ENCODE data around the gene CDADC1. TPM values are rescaled to one million over a fixed set of nuclear protein-coding genes. Genes with fewer than 3 reads are reported as not detected.
"Not testable (repeated sequence)": the region's sequence is repeated elsewhere in the genome, so short reads cannot be mapped to it uniquely, and the experiment has no call there.

Gene CDADC1
- total RNA-seq, 2 experiments from 2014 or later, result 9.1 to 11.3 TPM

DNA sequence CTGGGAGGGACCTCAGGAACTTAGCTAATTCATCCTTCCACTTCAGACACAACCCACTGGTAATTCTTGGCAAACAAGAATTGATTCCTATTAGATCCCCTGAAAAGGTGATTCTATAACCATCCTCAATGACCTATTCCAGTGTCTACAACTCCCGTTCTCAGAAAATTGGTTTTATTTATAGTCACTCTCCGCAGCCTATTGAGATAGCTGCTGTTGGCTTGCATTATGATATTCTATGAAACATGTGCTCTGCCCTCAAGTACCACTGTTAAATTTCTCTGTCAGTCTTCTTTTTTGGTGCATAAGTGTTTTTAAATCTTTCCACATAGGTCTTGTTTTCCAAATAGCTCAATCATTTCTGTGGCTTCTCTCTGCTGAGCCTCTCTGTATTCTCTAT is 75.0 kb downstream of the CDADC1 start:
- Mint-ChIP-seq H3K27me3 (no peaks in the 10 kb centered on the region), H3K9me3 (no peaks in the 10 kb centered on the region), H3K4me3 (no peak overlapping the region), H3K4me1 (ENCODE audit: low read depth) (peaks cover 11% of the 10 kb centered on the region), H3K27ac (no peak overlapping the region), H3K36me3 (ENCODE audit: low read depth) (no peaks in the 10 kb centered on the region)
- H3K27ac ChIP-seq (ENCODE audit: low read depth in 1 of 2, low read length in 2 of 2), result no peak overlapping the region
- CTCF ChIA-PET, result no interaction called here
- intact Hi-C loops (cut with DNase I, micrococcal nuclease), result no loop called here
- TF ChIP-seq, protein P1, sequence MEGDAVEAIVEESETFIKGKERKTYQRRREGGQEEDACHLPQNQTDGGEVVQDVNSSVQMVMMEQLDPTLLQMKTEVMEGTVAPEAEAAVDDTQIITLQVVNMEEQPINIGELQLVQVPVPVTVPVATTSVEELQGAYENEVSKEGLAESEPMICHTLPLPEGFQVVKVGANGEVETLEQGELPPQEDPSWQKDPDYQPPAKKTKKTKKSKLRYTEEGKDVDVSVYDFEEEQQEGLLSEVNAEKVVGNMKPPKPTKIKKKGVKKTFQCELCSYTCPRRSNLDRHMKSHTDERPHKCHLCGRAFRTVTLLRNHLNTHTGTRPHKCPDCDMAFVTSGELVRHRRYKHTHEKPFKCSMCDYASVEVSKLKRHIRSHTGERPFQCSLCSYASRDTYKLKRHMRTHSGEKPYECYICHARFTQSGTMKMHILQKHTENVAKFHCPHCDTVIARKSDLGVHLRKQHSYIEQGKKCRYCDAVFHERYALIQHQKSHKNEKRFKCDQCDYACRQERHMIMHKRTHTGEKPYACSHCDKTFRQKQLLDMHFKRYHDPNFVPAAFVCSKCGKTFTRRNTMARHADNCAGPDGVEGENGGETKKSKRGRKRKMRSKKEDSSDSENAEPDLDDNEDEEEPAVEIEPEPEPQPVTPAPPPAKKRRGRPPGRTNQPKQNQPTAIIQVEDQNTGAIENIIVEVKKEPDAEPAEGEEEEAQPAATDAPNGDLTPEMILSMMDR (IDR thresholded peaks at IDR 0.05), result no peak
- H3K4me3 ChIP-seq (ENCODE audit: low read length), result no peak overlapping the region
- ATAC-seq (ENCODE audit: poor library complexity) (no peak), DNase-seq (no peak)
- POLR2A ChIA-PET, result interaction anchor here (0.6 to 1.1 kb wide), 2 partner anchors 120 to 174 kb away, joined by 3 read pairs; no protein-coding TSS in a partner anchor
- peaks cover 5% of the 10 kb centered on the region for H3K4me1 ChIP-seq (ENCODE audit: insufficient read depth, low read length)
- H3K9me3 ChIP-seq (ENCODE audit: control insufficient read depth in 1 of 2, insufficient read depth in 1 of 2, low read length in 2 of 2), result no peaks in the 10 kb centered on the region
- H3K36me3 ChIP-seq (ENCODE audit: insufficient read depth, low read length), result no peaks in the 10 kb centered on the region
- no peaks in the 10 kb centered on the region for H3K27me3 ChIP-seq (ENCODE audit: control insufficient read depth in 1 of 2, insufficient read depth in 2 of 2, low read length in 2 of 2)

GRCh38 chr13:49323344-49323743 is 75.6 kb downstream of the CDADC1 start:
- no peak for ATAC-seq (ENCODE audit: poor library complexity)
- Mint-ChIP-seq H3K36me3 (ENCODE audit: low read depth) (no peaks in the 10 kb centered on the region), H3K27me3 (no peaks in the 10 kb centered on the region), H3K4me1 (ENCODE audit: low read depth) (peaks cover 11% of the 10 kb centered on the region), H3K9me3 (no peaks in the 10 kb centered on the region), H3K27ac (no peak overlapping the region), H3K4me3 (no peak overlapping the region)
- ChIA-PET POLR2A (interaction anchor here (0.6 kb wide), 1 partner anchor 263 kb away, joined by 4 read pairs; no protein-coding TSS in a partner anchor), CTCF (no interaction called here)
- intact Hi-C loops (cut with DNase I, micrococcal nuclease), result no loop called here
- Histone ChIP-seq H3K9me3 (ENCODE audit: control insufficient read depth in 1 of 2, insufficient read depth in 1 of 2, low read length in 2 of 2) (no peaks in the 10 kb centered on the region), H3K4me3 (ENCODE audit: low read length) (no peak overlapping the region), H3K27ac (ENCODE audit: low read depth in 1 of 2, low read length in 2 of 2) (no peak overlapping the region), H3K4me1 (ENCODE audit: insufficient read depth, low read length) (peaks cover 5% of the 10 kb centered on the region), H3K27me3 (ENCODE audit: control insufficient read depth in 1 of 2, insufficient read depth in 2 of 2, low read length in 2 of 2) (no peaks in the 10 kb centered on the region), H3K36me3 (ENCODE audit: insufficient read depth, low read length) (no peaks in the 10 kb centered on the region)
- DNase-seq, result no peak
- TF ChIP-seq, protein P1 (IDR thresholded peaks at IDR 0.05), result no peak

- intact Hi-C loops (cut with DNase I, micrococcal nuclease), result no loop called here
- Mint-ChIP-seq H3K4me3 (no peak overlapping the region), H3K36me3 (ENCODE audit: low read depth) (peaks cover 3% of the 10 kb centered on the region), H3K9me3 (no peaks in the 10 kb centered on the region), H3K4me1 (ENCODE audit: low read depth) (peaks cover 2% of the 10 kb centered on the region), H3K27ac (no peak overlapping the region), H3K27me3 (no peaks in the 10 kb centered on the region)
- no peaks in the 10 kb centered on the region for H3K9me3 ChIP-seq (ENCODE audit: control insufficient read depth in 1 of 2, insufficient read depth in 1 of 2, low read length in 2 of 2)
- H3K4me1 ChIP-seq (ENCODE audit: insufficient read depth, low read length), result no peaks in the 10 kb centered on the region
- DNase-seq (no peak), ATAC-seq (ENCODE audit: poor library complexity) (no peak)
- H3K27me3 ChIP-seq (ENCODE audit: control insufficient read depth in 1 of 2, insufficient read depth in 2 of 2, low read length in 2 of 2), result no peaks in the 10 kb centered on the region
- CTCF ChIA-PET, result no interaction called here
- POLR2A ChIA-PET, result no interaction called here
- no peak overlapping the region for H3K27ac ChIP-seq (ENCODE audit: low read depth in 1 of 2, low read length in 2 of 2)
- no peak overlapping the region for H3K4me3 ChIP-seq (ENCODE audit: low read length)
- TF ChIP-seq, protein P1 (IDR thresholded peaks at IDR 0.05), result no peak
- H3K36me3 ChIP-seq (ENCODE audit: insufficient read depth, low read length), result no peaks in the 10 kb centered on the region
Observed at GRCh38 chr13:49326222-49326917, 78.6 kb downstream of the CDADC1 start.

GRCh38 chr13:49327145-49327544 is 79.4 kb downstream of the CDADC1 start:
- not testable (repeated sequence) for H3K27ac Mint-ChIP-seq; H3K4me1 Mint-ChIP-seq (ENCODE audit: low read depth)
- peaks cover 11% of the 10 kb centered on the region for H3K36me3 Mint-ChIP-seq (ENCODE audit: low read depth)

More at GRCh38 chr13:49327145-49327544, 79.4 kb downstream of the CDADC1 start:
- H3K4me1 ChIP-seq (ENCODE audit: insufficient read depth, low read length); CTCF ChIA-PET; intact Hi-C loops (cut with DNase I, micrococcal nuclease); ATAC-seq (ENCODE audit: poor library complexity); H3K4me3 ChIP-seq (ENCODE audit: low read length); H3K27me3 Mint-ChIP-seq; H3K9me3 ChIP-seq (ENCODE audit: control insufficient read depth in 1 of 2, insufficient read depth in 1 of 2, low read length in 2 of 2); POLR2A ChIA-PET; H3K9me3 Mint-ChIP-seq; H3K27ac ChIP-seq (ENCODE audit: low read depth in 1 of 2, low read length in 2 of 2); DNase-seq; H3K4me3 Mint-ChIP-seq; H3K36me3 ChIP-seq (ENCODE audit: insufficient read depth, low read length); H3K27me3 ChIP-seq (ENCODE audit: control insufficient read depth in 1 of 2, insufficient read depth in 2 of 2, low read length in 2 of 2): not testable (repeated sequence)

Measured in CD4-positive, alpha-beta T cell (primary cell).